GM15510 (cell line): ENCODE results near the gene DDX39A.

Experiments used
- POLR2A ChIP-seq: IDR thresholded peaks from 3 replicates; pipeline ENCODE4 v1.6.1; 2011; ENCODE audit warnings: borderline replicate concordance; ENCODE audit not compliant: insufficient read length; ENCODE audit errors: extremely low read depth

DDX39A gene

DNA sequence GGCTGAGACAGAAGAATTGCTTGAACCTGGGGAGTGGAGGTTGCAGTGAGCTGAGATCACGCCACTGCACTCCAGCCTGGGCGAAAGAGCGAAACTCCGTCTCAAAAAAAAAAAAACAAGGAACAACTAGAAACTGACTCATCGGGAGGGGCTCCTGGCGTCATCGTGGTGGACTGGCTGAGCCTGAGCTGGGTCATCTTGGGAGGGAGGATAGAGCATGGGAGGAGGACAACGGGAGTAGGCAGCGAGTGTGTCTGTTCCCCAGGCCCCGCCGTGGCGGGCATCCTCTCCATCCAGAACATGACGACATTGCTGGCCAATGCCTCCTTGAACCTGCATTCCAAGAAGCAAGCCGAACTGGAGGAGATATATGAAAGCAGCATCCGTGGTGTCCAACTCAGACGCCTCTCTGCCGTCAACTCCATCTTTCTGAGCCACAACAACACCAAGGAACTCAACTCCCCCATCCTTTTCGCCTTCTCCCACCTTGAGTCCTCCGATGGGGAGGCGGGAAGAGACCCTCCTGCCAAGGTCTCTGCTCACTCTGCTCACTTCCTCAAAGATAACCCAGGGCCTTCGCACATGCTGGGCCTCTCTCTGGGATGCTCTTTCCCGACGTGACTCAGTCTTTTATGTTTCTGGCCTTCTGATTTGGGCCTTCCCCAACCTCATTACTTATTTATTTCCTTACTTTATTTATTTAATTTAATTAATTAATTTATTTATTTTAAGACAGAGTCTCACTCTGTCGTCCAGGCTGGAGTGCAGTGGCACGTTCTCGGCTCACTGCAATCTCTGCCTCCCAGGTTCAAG lies 16.6 kb downstream of the DDX39A start:
- no peak for TF ChIP-seq POLR2A

DNA sequence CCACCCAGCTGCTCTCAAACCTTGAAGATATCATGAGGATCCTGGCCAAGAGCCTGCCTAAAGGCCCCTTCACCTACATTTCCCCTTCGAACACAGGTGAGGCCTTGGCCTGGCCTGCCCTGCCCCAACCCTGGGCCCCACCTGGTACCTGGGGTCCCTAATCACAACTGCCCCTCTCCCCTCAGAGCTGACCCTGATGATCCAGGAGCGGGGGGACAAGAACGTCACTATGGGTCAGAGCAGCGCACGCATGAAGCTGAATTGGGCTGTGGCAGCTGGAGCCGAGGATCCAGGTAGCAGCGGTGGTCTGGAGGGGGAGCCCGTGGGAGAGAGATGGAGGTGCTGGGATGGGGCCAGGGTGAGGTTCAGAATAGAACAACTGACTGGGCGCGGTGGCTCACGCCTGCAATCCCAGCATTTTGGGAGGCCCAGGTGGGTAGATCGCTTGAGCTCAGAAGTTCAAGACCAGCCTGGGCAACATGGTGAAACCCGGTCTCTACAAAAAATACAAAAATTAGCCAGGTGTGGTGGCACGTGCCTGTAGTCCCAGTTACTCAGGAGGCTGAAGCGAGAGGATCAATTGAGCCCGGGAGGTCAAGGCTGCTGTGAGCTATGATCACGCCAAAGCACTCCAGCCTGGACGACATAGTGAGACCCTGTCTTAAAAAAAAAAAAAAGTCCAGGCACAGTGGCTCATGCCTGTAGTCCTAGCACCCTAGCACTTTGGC lies 17.5 kb downstream of the DDX39A start:
- no peak for TF ChIP-seq POLR2A

GRCh38 chr19:14400951-14401431 lies 18.1 kb downstream of the DDX39A start:
- no peak for TF ChIP-seq POLR2A

GRCh38 chr19:14395710-14396336 lies 23.3 kb downstream of the DDX39A start:
- TF ChIP-seq POLR2A = no peak

GRCh38 chr19:14395262-14395661 lies 23.9 kb downstream of the DDX39A start:
- no peak for TF ChIP-seq POLR2A

DNA sequence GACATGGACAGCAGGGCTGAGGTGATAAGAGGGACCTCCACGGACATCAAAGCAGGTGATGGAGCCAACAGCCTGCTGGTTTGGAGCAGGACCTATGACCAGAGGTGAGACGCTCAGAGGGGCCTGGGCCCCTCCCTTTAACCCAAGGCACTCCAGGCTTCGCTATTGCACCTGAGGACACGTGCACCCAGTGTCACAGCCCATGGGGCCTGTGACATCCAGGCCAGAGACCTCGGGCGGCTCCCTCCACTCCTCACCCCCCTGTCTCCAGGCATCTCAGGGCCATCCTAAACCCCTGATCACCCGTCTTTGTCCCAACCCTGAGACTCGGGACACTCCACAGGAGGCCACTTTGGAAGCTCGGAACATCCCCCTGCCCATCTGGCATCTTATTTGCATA lies 25.0 kb downstream of the DDX39A start:
- no peak for TF ChIP-seq POLR2A

DNA sequence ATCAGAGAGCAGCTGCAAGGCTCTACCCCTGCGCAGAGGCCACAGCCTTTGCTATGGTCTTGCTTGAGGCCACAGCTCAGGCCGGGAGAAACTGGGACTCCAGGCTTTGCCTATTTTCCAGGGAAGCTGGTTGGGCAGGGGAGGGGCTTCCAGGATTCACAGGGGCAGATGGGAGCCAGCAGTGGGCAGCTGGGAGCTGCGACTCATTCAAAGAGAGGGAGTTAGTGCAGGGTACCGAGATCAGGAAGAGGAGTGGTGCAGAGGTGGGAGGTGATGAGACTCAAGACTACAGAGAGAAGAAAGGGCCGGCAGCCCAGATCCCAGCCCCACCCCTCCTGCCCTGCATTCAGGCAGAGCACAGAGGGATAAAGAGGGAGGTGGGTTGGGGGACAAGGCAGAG lies 25.8 kb downstream of the DDX39A start:
- TF ChIP-seq POLR2A = no peak

GRCh38 chr19:14391156-14391821 lies 27.9 kb downstream of the DDX39A start:
- no peak for TF ChIP-seq POLR2A

GRCh38 chr19:14390548-14390947 lies 28.6 kb downstream of the DDX39A start:
- no peak for TF ChIP-seq POLR2A

DNA sequence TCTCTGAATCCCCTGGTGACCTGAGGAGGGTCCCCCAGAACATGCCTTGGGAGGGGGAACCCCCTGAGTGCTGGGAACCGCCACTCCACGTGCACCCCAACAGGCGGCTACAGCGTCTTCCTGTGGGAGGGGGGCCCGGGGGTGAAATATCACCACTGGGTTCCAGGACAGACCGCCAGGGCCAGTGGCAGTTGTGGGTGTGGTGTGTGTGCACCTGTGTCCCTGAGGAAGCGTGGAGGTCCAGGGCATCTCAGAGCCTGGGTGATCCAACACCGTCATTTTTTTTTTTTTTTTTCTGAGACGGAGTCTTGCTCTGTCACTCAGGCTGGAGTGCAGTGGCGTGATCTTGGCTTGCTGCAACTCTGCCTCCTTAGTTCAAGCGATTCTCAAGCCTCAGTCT lies 33.6 kb downstream of the DDX39A start:
- no peak for TF ChIP-seq POLR2A

DNA sequence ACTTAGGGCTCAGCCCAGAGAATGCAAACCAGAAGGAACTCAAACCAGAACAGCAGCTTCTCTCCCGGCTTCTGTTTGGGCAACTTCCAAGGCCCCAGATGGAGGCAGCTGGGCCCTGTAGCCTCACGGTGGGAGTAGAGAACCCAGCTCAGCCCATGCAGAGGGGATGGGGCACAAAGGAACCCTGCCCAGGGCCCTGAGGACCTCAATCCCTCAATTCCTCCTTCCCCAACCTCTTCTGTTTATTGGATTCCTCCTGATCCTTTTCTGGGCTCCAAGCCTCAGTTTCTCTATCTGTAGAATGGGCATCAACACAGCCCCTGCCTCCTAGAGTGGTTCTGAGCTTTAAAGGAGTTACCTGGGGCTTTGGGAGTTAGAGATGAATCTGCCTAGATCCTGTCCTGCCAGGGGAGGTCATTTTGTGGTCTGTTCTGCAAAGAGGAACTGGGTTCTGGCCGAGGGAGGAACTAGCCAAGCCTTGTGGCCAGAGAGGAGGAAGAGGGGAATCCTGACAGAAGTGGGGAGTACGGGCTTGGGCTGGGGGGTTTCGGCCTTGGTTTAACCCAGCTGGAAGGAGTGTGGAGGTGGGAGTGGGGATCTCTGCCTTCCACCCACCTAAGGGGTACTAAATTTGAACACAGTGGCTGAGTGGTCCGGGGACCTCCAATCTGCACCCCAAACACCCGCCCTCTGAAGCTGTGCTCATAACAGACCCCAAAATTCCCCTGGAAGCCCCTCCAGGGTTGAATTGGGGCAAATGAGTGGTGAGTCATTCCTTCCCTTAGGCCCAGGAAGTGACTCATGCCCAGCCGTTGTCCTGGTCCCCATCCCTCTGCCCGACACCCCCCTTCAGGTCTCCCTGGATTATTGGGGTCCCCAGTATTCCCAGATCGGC lies 35.2 kb downstream of the DDX39A start:
- peak; percentile 6 for TF ChIP-seq POLR2A

- TF ChIP-seq POLR2A = no peak
Observed at GRCh38 chr19:14381689-14382474, 37.3 kb downstream of the DDX39A start.

DNA sequence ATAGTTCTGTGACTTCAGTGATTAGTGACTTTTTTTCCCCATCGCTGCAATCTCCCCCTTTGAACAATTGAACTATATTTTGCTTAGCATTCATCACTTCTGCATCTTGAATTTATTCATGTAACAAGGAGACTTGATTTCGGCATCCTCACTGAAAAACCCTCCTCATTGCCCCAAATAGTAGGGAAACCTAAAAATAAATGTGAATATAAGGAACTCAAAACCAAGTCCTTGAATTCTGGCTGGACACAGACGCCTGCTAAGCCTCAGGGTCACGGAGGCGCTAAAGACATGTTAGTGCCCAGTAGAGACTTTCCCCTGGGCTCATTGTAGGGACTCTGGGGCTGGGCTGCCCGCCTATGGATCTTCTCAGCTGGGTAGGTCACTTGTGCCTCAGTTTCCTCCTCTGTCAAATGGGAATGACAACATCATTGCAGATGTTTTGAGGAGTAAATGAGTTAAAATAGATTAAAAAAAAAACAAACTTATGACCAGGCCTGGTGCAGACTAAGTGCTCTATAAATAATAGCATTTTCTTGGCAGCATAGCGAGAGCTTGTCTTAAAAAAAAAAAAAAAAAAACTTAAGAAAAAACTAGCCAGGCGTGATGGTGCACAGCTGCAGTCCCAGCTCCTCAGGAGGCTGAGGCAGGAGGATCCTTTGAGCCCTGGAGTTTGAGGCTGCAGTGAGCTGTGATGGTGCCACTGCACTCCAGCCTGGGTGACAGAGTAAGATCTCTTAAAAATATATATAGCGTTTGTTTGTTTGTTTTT lies 39.7 kb downstream of the DDX39A start:
- no peak for TF ChIP-seq POLR2A

- no peak for TF ChIP-seq POLR2A
Observed at GRCh38 chr19:14378890-14379289, 40.3 kb downstream of the DDX39A start.
